Stimulated activated CD4-positive, alpha-beta T cell treated with anti-CD3 and anti-CD28 coated beads, Interleukin-1b, Interleukin-23, amount 100 ng/mL, for 1 hour (primary cell): ENCODE measurements around the gene KAZN.

Source experiments
- DNase-seq, 2 donors: peaks; one replicate each; pipeline ENCODE4 v3.0.0-alpha.2; 2020; ENCODE audit warnings: low read depth in 2 of 2

Gene KAZN

GRCh38 chr1:14913482-14914177 lies 315.1 kb downstream of the KAZN start:
- DNase-seq = no peak

- DNase-seq = no peak
Observed at GRCh38 chr1:14914351-14914988, 316.0 kb downstream of the KAZN start.

GRCh38 chr1:14915356-14916054 lies 317.0 kb downstream of the KAZN start:
- DNase-seq = peak in 1 of 2 donors; percentile 25

GRCh38 chr1:14919289-14919688 lies 320.8 kb downstream of the KAZN start:
- DNase-seq = no peak

GRCh38 chr1:14919751-14920150 lies 321.3 kb downstream of the KAZN start:
- no peak for DNase-seq

- no peak for DNase-seq
Observed at GRCh38 chr1:14921057-14921456, 322.6 kb downstream of the KAZN start.

GRCh38 chr1:14922942-14923726 lies 324.6 kb downstream of the KAZN start:
- no peak for DNase-seq

GRCh38 chr1:14923727-14924452 lies 325.4 kb downstream of the KAZN start:
- DNase-seq = no peak

- DNase-seq = no peak
Observed at GRCh38 chr1:14924455-14925331, 326.2 kb downstream of the KAZN start.

GRCh38 chr1:14925336-14926136 lies 327.1 kb downstream of the KAZN start:
- DNase-seq = no peak

GRCh38 chr1:14926229-14926628 lies 327.7 kb downstream of the KAZN start:
- no peak for DNase-seq

- DNase-seq = no peak
Observed at GRCh38 chr1:14926818-14927575, 328.5 kb downstream of the KAZN start.

- DNase-seq = no peak
Observed at GRCh38 chr1:14928412-14928811, 329.9 kb downstream of the KAZN start.

GRCh38 chr1:14928886-14929546 lies 330.5 kb downstream of the KAZN start:
- no peak for DNase-seq

GRCh38 chr1:14929547-14930246 lies 331.2 kb downstream of the KAZN start:
- DNase-seq = no peak

- no peak for DNase-seq
Observed at GRCh38 chr1:14930247-14930965, 331.9 kb downstream of the KAZN start.

- no peak for DNase-seq
Observed at GRCh38 chr1:14932034-14932638, 333.7 kb downstream of the KAZN start.
